Thyroid gland (tissue), 4 donors: ENCODE results near the gene MED29.

ENCODE experiments used
- CTCF ChIP-seq, 6 experiments: fragments of 200-600 bp in 3 of 6; fragments of 450-650 bp in 3 of 6; sonication (generic) in 3 of 6; IDR thresholded peaks; one replicate each; pipeline ENCODE4 v1.5.1; 2016 to 2019; ENCODE audit warnings: antibody characterized with exemption in 6 of 6, mild to moderate bottlenecking in 2 of 6, inconsistent platforms in 1 of 6, moderate library complexity in 1 of 6
- POLR2A ChIP-seq, 2 donors: fragments of 450-650 bp; IDR thresholded peaks; one replicate each; pipeline ENCODE4 v1.6.1; 2017; ENCODE audit warnings: antibody characterized with exemption in 2 of 2, mild to moderate bottlenecking in 2 of 2, moderate library complexity in 1 of 2

- TF ChIP-seq CTCF (IDR thresholded peaks at IDR 0.05) (no peak), POLR2A (IDR thresholded peaks at IDR 0.05) (no peak)
These were observed 43.6 kb upstream of the MED29 start for GRCh38 chr19:39347332-39348164.
